H1 (cell line): ENCODE results near the gene MACC1. TPM values are rescaled to one million over a fixed set of nuclear protein-coding genes. Genes with fewer than 3 reads are reported as not detected.

ENCODE experiments used
- CTCF ChIA-PET: fragments of 300-600 bp; sonication (Branson Sonifier 250); formaldehyde crosslinking; loops from one replicate; lab custom pipeline; 2021; ENCODE audit not compliant: partially characterized antibody; lab: Charles Lee
- POLR2A ChIA-PET: fragments of 300-600 bp; sonication (Branson Sonifier 250); formaldehyde crosslinking; loops from one replicate; lab custom pipeline; 2021; ENCODE audit warnings: inconsistent platforms; ENCODE audit not compliant: partially characterized antibody; lab: Charles Lee
- DNase-seq, 2 experiments: peaks; one replicate each; pipeline versions ENCODE4 v3.0.0 to v3.0.0-alpha.2; 2010 to 2022; ENCODE audit warnings: low spot score in 2 of 2, low read depth in 1 of 2, mixed read lengths in 1 of 2
- FAIRE-seq: peaks from 2 replicates; lab custom pipeline; 2011; peaks lifted over from hg19 to GRCh38; lab: Jason Lieb, UNC
- H2AFZ ChIP-seq: 2 replicates; pipeline ENCODE4 v1.8.1; 2012; ENCODE audit warnings: low read length, inconsistent platforms
- H2AK5ac ChIP-seq: 2 replicates; pipeline ENCODE4 v1.6.1; 2013; ENCODE audit warnings: low read depth, low read length
- H2BK120ac ChIP-seq: replicated peaks from 2 replicates; pipeline ENCODE3; 2013; ENCODE audit warnings: low read depth, low read length, inconsistent platforms
- H2BK12ac ChIP-seq: 2 replicates; pipeline ENCODE4 v1.6.1; 2013; ENCODE audit warnings: low read depth, low read length
- H2BK15ac ChIP-seq: 2 replicates; pipeline ENCODE4 v1.6.1; 2013; ENCODE audit warnings: low read length
- H2BK20ac ChIP-seq: 2 replicates; pipeline ENCODE4 v1.6.1; 2013; ENCODE audit warnings: low read length
- H2BK5ac ChIP-seq: 2 replicates; pipeline ENCODE4 v1.6.1; 2013; ENCODE audit warnings: low read depth, low read length
- H3K14ac ChIP-seq: 2 replicates; pipeline ENCODE4 v1.6.1; 2013; ENCODE audit warnings: inconsistent platforms; ENCODE audit not compliant: insufficient read length
- H3K18ac ChIP-seq: 2 replicates; pipeline ENCODE4 v1.6.1; 2013; ENCODE audit warnings: low read length; ENCODE audit errors: extremely low read depth
- H3K23ac ChIP-seq: 2 replicates; pipeline ENCODE4 v1.6.1; 2013; ENCODE audit warnings: inconsistent platforms; ENCODE audit not compliant: insufficient read length
- H3K23me2 ChIP-seq: 2 replicates; pipeline ENCODE4 v1.6.1; 2013; ENCODE audit warnings: low read depth, low read length
- H3K27ac ChIP-seq: 2 replicates; pipeline ENCODE4 v1.6.1; 2011; ENCODE audit warnings: low read depth, low read length, inconsistent platforms
- H3K27me3 ChIP-seq, 4 experiments: replicated peaks in 1 of 4; 1 replicate in 1 of 4; 2 replicates in 3 of 4; pipeline versions ENCODE4 v1.6.1 to v1.8.1; 2011 to 2013; ENCODE audit warnings: low read length in 3 of 4, mild to moderate bottlenecking in 3 of 4, inconsistent platforms in 2 of 4, mixed read lengths in 2 of 4, moderate library complexity in 1 of 4; ENCODE audit not compliant: control insufficient read depth in 3 of 4, insufficient read depth in 3 of 4; ENCODE audit errors: extremely low read depth in 1 of 4
- H3K36me3 ChIP-seq, 4 experiments: 2 replicates each; pipeline versions ENCODE4 v1.6.1 to v1.8.1; 2011 to 2013; ENCODE audit warnings: mild to moderate bottlenecking in 4 of 4, low read length in 3 of 4, moderate library complexity in 2 of 4, control low read depth in 1 of 4, inconsistent platforms in 1 of 4; ENCODE audit not compliant: insufficient read depth in 4 of 4, control insufficient read depth in 2 of 4
- H3K4ac ChIP-seq: replicated peaks from 2 replicates; pipeline ENCODE3; 2013; ENCODE audit warnings: low read length, low read depth, mixed read lengths, inconsistent platforms; ENCODE audit not compliant: insufficient read length
- H3K4me1 ChIP-seq, 4 experiments: replicated peaks in 1 of 4; 1 replicate in 1 of 4; 2 replicates in 3 of 4; pipeline versions ENCODE4 v1.6.1 to v1.8.1; 2011 to 2013; ENCODE audit warnings: low read length in 3 of 4, inconsistent platforms in 2 of 4, mixed read lengths in 1 of 4; ENCODE audit not compliant: insufficient read depth in 4 of 4, control insufficient read depth in 3 of 4
- H3K4me2 ChIP-seq, 2 experiments: 2 replicates each; pipeline versions ENCODE4 v1.6.1 to v1.8.1; 2011 to 2013; ENCODE audit warnings: low read depth in 2 of 2, low read length in 2 of 2, control low read depth in 1 of 2, inconsistent platforms in 1 of 2, mild to moderate bottlenecking in 1 of 2; ENCODE audit not compliant: insufficient read depth in 1 of 2
- H3K4me3 ChIP-seq, 4 experiments: fragments of 200-600, 300-600 bp in 1 of 4; sonication (generic), shearing (Covaris generic), sonication (Bioruptor Twin) in 1 of 4; 2 replicates each; pipeline versions ENCODE4 v1.5.1 to v1.8.1; 2011 to 2016; ENCODE audit warnings: low read length in 4 of 4, low read depth in 3 of 4, control low read depth in 2 of 4, inconsistent platforms in 2 of 4, mild to moderate bottlenecking in 2 of 4, mixed read lengths in 1 of 4, moderate library complexity in 1 of 4; ENCODE audit not compliant: insufficient read depth in 2 of 4; ENCODE audit errors: extremely low read depth in 1 of 4
- H3K56ac ChIP-seq: replicated peaks from 2 replicates; pipeline ENCODE3; 2013; ENCODE audit warnings: low read depth, mild to moderate bottlenecking, mixed read lengths, low read length, inconsistent platforms; ENCODE audit not compliant: insufficient read length
- H3K79me1 ChIP-seq: 2 replicates; pipeline ENCODE4 v1.6.1; 2013; ENCODE audit warnings: low read depth, low read length, control low read depth
- H3K79me2 ChIP-seq, 2 experiments: 2 replicates each; pipeline versions ENCODE4 v1.6.1 to v1.8.1; 2012 to 2013; ENCODE audit warnings: low read length in 2 of 2, mild to moderate bottlenecking in 2 of 2, inconsistent platforms in 1 of 2; ENCODE audit not compliant: insufficient read depth in 2 of 2, control insufficient read depth in 1 of 2
- H3K9ac ChIP-seq, 4 experiments: replicated peaks in 1 of 4; 1 replicate in 1 of 4; 2 replicates in 3 of 4; pipeline versions ENCODE4 v1.6.1 to v1.8.1; 2011 to 2013; ENCODE audit warnings: low read depth in 3 of 4, low read length in 3 of 4, control low read depth in 2 of 4, mild to moderate bottlenecking in 2 of 4, moderate library complexity in 2 of 4, inconsistent platforms in 1 of 4; ENCODE audit errors: extremely low read depth in 1 of 4
- H3K9me3 ChIP-seq, 2 experiments: 2 replicates each; pipeline versions ENCODE4 v1.6.1 to v1.8.1; 2012 to 2013; ENCODE audit warnings: mild to moderate bottlenecking in 2 of 2, moderate library complexity in 2 of 2, control low read depth in 1 of 2, inconsistent platforms in 1 of 2, low read depth in 1 of 2, low read length in 1 of 2, mixed read lengths in 1 of 2; ENCODE audit not compliant: insufficient read depth in 2 of 2
- H4K20me1 ChIP-seq, 2 experiments: replicated peaks in 1 of 2; 2 replicates each; pipeline versions ENCODE3 to v1.8.1; 2011 to 2013; ENCODE audit warnings: inconsistent platforms in 2 of 2, low read length in 2 of 2, mild to moderate bottlenecking in 1 of 2; ENCODE audit not compliant: insufficient read depth in 2 of 2, control insufficient read depth in 1 of 2
- H4K5ac ChIP-seq: 2 replicates; pipeline ENCODE4 v1.6.1; 2013; ENCODE audit warnings: low read length, low read depth, mixed read lengths, inconsistent platforms; ENCODE audit not compliant: insufficient read length
- H4K8ac ChIP-seq: 2 replicates; pipeline ENCODE4 v1.8.0; 2013; ENCODE audit warnings: mild to moderate bottlenecking, moderate library complexity, low read length, inconsistent platforms; ENCODE audit not compliant: insufficient read depth; ENCODE audit errors: extremely low read depth
- H4K91ac ChIP-seq: replicated peaks from 2 replicates; pipeline ENCODE3; 2013; ENCODE audit warnings: low read length, mixed read lengths, inconsistent platforms; ENCODE audit not compliant: insufficient read length
- YY1 ChIP-seq: IDR thresholded peaks from 2 replicates; pipeline ENCODE4 v1.6.1; 2011; ENCODE audit warnings: low read depth, mild to moderate bottlenecking, low read length
- WGBS, 2 experiments: shearing (Covaris generic) in 1 of 2; methylation state at CpG; one replicate each; pipeline versions ENCODE4 v1.1.6 to v1.1.7; 2013 to 2015; ENCODE audit warnings: low lambda C conversion rate in 2 of 2, mixed read lengths in 2 of 2, inconsistent platforms in 1 of 2, low coverage in 1 of 2, missing lambda C conversion rate in 1 of 2; ENCODE audit not compliant: insufficient replicate concordance in 2 of 2, insufficient coverage in 1 of 2, insufficient read length in 1 of 2; ENCODE audit errors: extremely low coverage in 1 of 2, missing lambda C conversion rate in 1 of 2; 5-methylcytosine and 5-hydroxymethylcytosine counted together
- polyA plus RNA-seq, 7 experiments: library from polyadenylated mRNA; depleted of rRNA in 3 of 7; stranded (reverse) in 5 of 7; unstranded in 2 of 7; fragments of >200 nt in 5 of 7; fragments of 200-250 nt in 2 of 7; gene quantifications; 1 replicate in 5 of 7; 2 replicates in 1 of 7; 4 replicates in 1 of 7; pipeline versions ENCODE4 v1.2.1 to v1.2.3, GENCODE V29; 2011 to 2013; ENCODE audit warnings: missing spikeins in 2 of 7, mixed read lengths in 2 of 7
- total RNA-seq: library from RNA; stranded (reverse); fragmentation: NEBNext Ultra II Directional; extraction: Animal tissue kit (Norgen Biotek cat#: 25700); gene quantifications from 2 replicates; pipeline ENCODE4 v1.2.1, GENCODE V29; 2021
- TF ChIP-seq, protein P1 (sequence below): IDR thresholded peaks from 2 replicates; pipeline ENCODE4 v1.6.1; 2011; ENCODE audit warnings: low read depth, mild to moderate bottlenecking, low read length; ENCODE audit not compliant: insufficient read depth

MACC1 gene
- total and polyA plus RNA-seq, 2 of the 8 experiments (the other 6 are each of a cell fraction or from before 2014, with no cell fraction given), result 2.0 to 17.2 TPM

DNA sequence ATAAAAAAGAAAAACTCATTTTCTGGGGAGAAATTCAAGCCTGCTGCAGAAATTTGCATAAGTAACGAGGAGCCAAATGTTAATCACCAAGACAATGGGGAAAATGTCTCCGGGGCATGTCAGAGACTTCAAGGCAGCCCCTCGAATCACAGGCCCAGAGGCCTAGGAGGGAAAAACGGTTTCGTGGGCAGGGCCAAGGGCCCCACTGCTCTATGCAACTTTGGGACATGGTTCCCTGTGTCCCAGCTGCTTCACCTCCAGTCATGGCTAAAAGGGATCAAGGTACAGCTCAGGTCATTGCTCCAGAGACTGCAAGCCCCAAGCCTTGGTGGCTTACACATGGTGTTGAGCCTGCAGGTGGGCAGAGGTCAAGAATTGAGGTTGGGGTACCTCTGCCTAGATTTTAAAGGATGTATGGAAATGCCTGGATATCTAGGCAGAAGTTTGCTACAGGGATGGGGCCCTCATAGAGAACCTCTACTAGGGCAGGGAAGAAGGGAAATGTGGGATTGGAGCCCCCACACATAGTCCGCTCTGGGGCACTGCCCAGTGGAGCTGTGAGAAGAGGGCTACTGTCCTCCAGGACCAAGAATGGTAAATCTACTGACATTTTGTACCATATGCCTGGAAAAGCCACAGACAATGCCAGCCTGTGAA, 8.4 kb downstream of the MACC1 start:
- CTCF ChIA-PET, result interaction anchor here (0.7 to 1.6 kb wide), 2 partner anchors 10 to 12 kb away, joined by 3 to 4 read pairs; no protein-coding TSS in a partner anchor

More for the DNA sequence above, 8.4 kb downstream of the MACC1 start:
- H3K9me3 ChIP-seq, result peaks cover 24 to 26% of the 10 kb centered on the region in 2 experiments
- H3K4me1 ChIP-seq, result no peaks in the 10 kb centered on the region
- no peak for TF ChIP-seq YY1
- TF ChIP-seq, protein P1, sequence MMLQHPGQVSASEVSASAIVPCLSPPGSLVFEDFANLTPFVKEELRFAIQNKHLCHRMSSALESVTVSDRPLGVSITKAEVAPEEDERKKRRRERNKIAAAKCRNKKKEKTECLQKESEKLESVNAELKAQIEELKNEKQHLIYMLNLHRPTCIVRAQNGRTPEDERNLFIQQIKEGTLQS, result no peak
- no peak overlapping the region for H2BK120ac ChIP-seq
- H3K79me1 ChIP-seq, result no peaks in the 10 kb centered on the region
- no peak overlapping the region for H2AFZ ChIP-seq
- H3K4me2 ChIP-seq, result no peak overlapping the region
- no peak overlapping the region for H3K27ac ChIP-seq
- no peak for FAIRE-seq
- H4K8ac ChIP-seq, result no peak overlapping the region
- H3K4ac ChIP-seq, result no peak overlapping the region
- no peaks in the 10 kb centered on the region for H3K23me2 ChIP-seq
- no peaks in the 10 kb centered on the region for H3K27me3 ChIP-seq
- H3K14ac ChIP-seq, result no peak overlapping the region
- peaks cover 0 to 6% of the 10 kb centered on the region in 2 experiments; a peak in 1 of 4 replicates for H3K79me2 ChIP-seq
- no peak overlapping the region for H3K56ac ChIP-seq
- no peak overlapping the region for H2BK12ac ChIP-seq
- POLR2A ChIA-PET, result no interaction called here
- DNase-seq, result no peak
- no peak overlapping the region for H2BK20ac ChIP-seq
- WGBS, 2 experiments, result 91% methylated on average over 6 of the region's 6 CpGs; no CpG with 5 or more reads in 1 of the 2 experiments
- no peak overlapping the region for H3K23ac ChIP-seq
- no peak overlapping the region for H4K91ac ChIP-seq
- H3K4me3 ChIP-seq, result no peak overlapping the region
- no peak overlapping the region for H2AK5ac ChIP-seq
- H3K36me3 ChIP-seq, result peaks cover 0 to 8% (median 2%) of the 10 kb centered on the region in 4 experiments; a peak in 4 of 8 replicates
- no peak overlapping the region for H3K9ac ChIP-seq
- no peak overlapping the region for H4K5ac ChIP-seq
- no peak overlapping the region for H2BK5ac ChIP-seq
- no peak overlapping the region for H2BK15ac ChIP-seq
- no peaks in the 10 kb centered on the region for H4K20me1 ChIP-seq
- no peak overlapping the region for H3K18ac ChIP-seq
